Measurements from ENCODE around the gene CKAP2. TPM values are rescaled to one million over a fixed set of nuclear protein-coding genes. Genes with fewer than 3 reads are reported as not detected.
A peak's percentile ranks its signal among the peaks of the same experiment; 100 is the strongest.

The CKAP2 gene
- total RNA-seq, 4 donors from 2014 or later: 6.0 to 16.3 (median 7.5) TPM

- TF ChIP-seq POLR2AphosphoS5 (IDR thresholded peaks at IDR 0.05): no peak
- no peak for TF ChIP-seq CTCF (IDR thresholded peaks at IDR 0.05)
- no peak for TF ChIP-seq EP300 (IDR thresholded peaks at IDR 0.05; ENCODE audit: low read depth)
- Histone ChIP-seq H3K27ac (peak overlapping the region; percentile 92 to 98 (median 95)), H3K4me1 (peaks cover 6 to 28% (median 17%) of the 10 kb centered on the region in 4 donors), H3K9me3 (no peaks in the 10 kb centered on the region), H3K4me3 (peak overlapping the region; percentile 72 to 90 (median 80)), H3K27me3 (no peaks in the 10 kb centered on the region), H3K36me3 (peaks cover 0 to 3% (median 0%) of the 10 kb centered on the region in 4 donors)
- 6 to 9% methylated on average over 7 to 8 of the region's 8 CpGs for WGBS, 2 donors (ENCODE audit: low coverage in 1 of 2)
- intact Hi-C loops (cut with DNase I; ENCODE audit: low total_unique reads) (no loop called here), in situ Hi-C loops (cut with MboI; ENCODE audit: low pct_ligation_motif_present in 1 of 4, low pct_unique_long_range_greater_than_20kb in 1 of 4, low sequenced_read_pairs in 3 of 4) (loop anchor here in 3 of 4 donors (25.0 kb wide), 3 partner anchors 208 to 442 kb away; partner anchors contain the start of genes SUGT1 (in 2 of the 3), ALG11 (in 1 of the 3), ATP7B (in 1 of the 3) and UTP14C (in 1 of the 3))
- DNase-seq: peak; percentile 53
Measured at GRCh38 chr13:52454459-52454819, 839 bp upstream of the CKAP2 start.

GRCh38 chr13:52455677-52456041 is 381 bp downstream of the CKAP2 start:
- TF ChIP-seq POLR2A (IDR thresholded peaks at IDR 0.05) (no peak), EP300 (IDR thresholded peaks at IDR 0.05; ENCODE audit: low read depth) (no peak), POLR2AphosphoS5 (IDR thresholded peaks at IDR 0.05) (no peak), CTCF (IDR thresholded peaks at IDR 0.05) (no peak)
- H3K27ac ChIP-seq: peak overlapping the region; percentile 92 to 98 (median 95)
- H3K27me3 ChIP-seq: no peaks in the 10 kb centered on the region
- intact Hi-C loops (cut with DNase I; ENCODE audit: low total_unique reads) (no loop called here), in situ Hi-C loops (cut with MboI; ENCODE audit: low pct_ligation_motif_present in 1 of 4, low pct_unique_long_range_greater_than_20kb in 1 of 4, low sequenced_read_pairs in 3 of 4) (loop anchor here in 3 of 4 donors (25.0 kb wide), 3 partner anchors 207 to 443 kb away; partner anchors contain the start of genes SUGT1 (in 2 of the 3), ALG11 (in 1 of the 3), ATP7B (in 1 of the 3) and UTP14C (in 1 of the 3))
- H3K9me3 ChIP-seq: no peaks in the 10 kb centered on the region
- peak; percentile 77 for DNase-seq
- H3K4me1 ChIP-seq: peaks cover 6 to 26% (median 16%) of the 10 kb centered on the region in 4 donors
- 0 to 1% methylated on average over 2 to 33 of the region's 37 CpGs for WGBS, 2 donors (ENCODE audit: low coverage in 1 of 2)
- peak overlapping the region; percentile 72 to 90 (median 80) for H3K4me3 ChIP-seq
- peaks cover 0 to 6% (median 0%) of the 10 kb centered on the region in 4 donors for H3K36me3 ChIP-seq

GRCh38 chr13:52459668-52460067 is 4.4 kb downstream of the CKAP2 start:
- Histone ChIP-seq H3K27me3 (no peaks in the 10 kb centered on the region), H3K27ac (no peak overlapping the region), H3K36me3 (peaks cover 0 to 19% (median 3%) of the 10 kb centered on the region in 4 donors), H3K4me3 (no peak overlapping the region), H3K9me3 (no peaks in the 10 kb centered on the region), H3K4me1 (peaks cover 5 to 14% (median 8%) of the 10 kb centered on the region in 4 donors)
- no peak for DNase-seq
- TF ChIP-seq EP300 (IDR thresholded peaks at IDR 0.05; ENCODE audit: low read depth): no peak
- TF ChIP-seq CTCF (IDR thresholded peaks at IDR 0.05): no peak
- TF ChIP-seq POLR2A (IDR thresholded peaks at IDR 0.05): no peak
- no peak for TF ChIP-seq POLR2AphosphoS5 (IDR thresholded peaks at IDR 0.05)
- in situ Hi-C loops (cut with MboI; ENCODE audit: low pct_ligation_motif_present in 1 of 4, low pct_unique_long_range_greater_than_20kb in 1 of 4, low sequenced_read_pairs in 3 of 4): loop anchor here in 3 of 4 donors (25.0 kb wide), 3 partner anchors 203 to 447 kb away; partner anchors contain the start of genes SUGT1 (in 2 of the 3), ALG11 (in 1 of the 3), ATP7B (in 1 of the 3) and UTP14C (in 1 of the 3)
- intact Hi-C loops (cut with DNase I; ENCODE audit: low total_unique reads): no loop called here
- 78 to 84% methylated on average over 5 to 6 of the region's 6 CpGs for WGBS, 2 donors (ENCODE audit: low coverage in 1 of 2)

GRCh38 chr13:52461265-52461664 is 6.0 kb downstream of the CKAP2 start:
- Histone ChIP-seq H3K4me1 (peaks cover 2 to 10% (median 6%) of the 10 kb centered on the region in 4 donors), H3K36me3 (peaks cover 0 to 25% (median 3%) of the 10 kb centered on the region in 4 donors), H3K27me3 (no peaks in the 10 kb centered on the region), H3K9me3 (no peaks in the 10 kb centered on the region), H3K4me3 (no peak overlapping the region), H3K27ac (no peak overlapping the region)
- TF ChIP-seq POLR2AphosphoS5 (IDR thresholded peaks at IDR 0.05): no peak
- no peak for TF ChIP-seq POLR2A (IDR thresholded peaks at IDR 0.05)
- WGBS, 2 donors (ENCODE audit: low coverage in 1 of 2): 64 to 80% methylated on average over 1 to 3 of the region's 3 CpGs
- DNase-seq: no peak
- intact Hi-C loops (cut with DNase I; ENCODE audit: low total_unique reads): no loop called here
- in situ Hi-C loops (cut with MboI; ENCODE audit: low pct_ligation_motif_present in 1 of 4, low pct_unique_long_range_greater_than_20kb in 1 of 4, low sequenced_read_pairs in 3 of 4): loop anchor here in 3 of 4 donors (25.0 kb wide), 3 partner anchors 201 to 449 kb away; partner anchors contain the start of genes SUGT1 (in 2 of the 3), ALG11 (in 1 of the 3), ATP7B (in 1 of the 3) and UTP14C (in 1 of the 3)
